DOHH2 (cell line): ENCODE results near the gene ODAD3.
"Not testable (repeated sequence)": the region's sequence is repeated elsewhere in the genome, so short reads cannot be mapped to it uniquely, and the experiment has no call there.

Experiments used
- H3F3A ChIP-seq: fragments of 200-600 bp; sonication (generic), shearing (Covaris generic); 2 replicates; pipeline ENCODE4 v1.6.0; 2016; ENCODE audit warnings: antibody characterized with exemption, mild to moderate bottlenecking; ENCODE audit not compliant: control insufficient read depth, insufficient read depth
- H3K27ac ChIP-seq: fragments of 200-600 bp; sonication (generic); 2 replicates; pipeline ENCODE4 v1.5.1; 2014; ENCODE audit warnings: low read depth, mild to moderate bottlenecking, low read length, moderate library complexity
- H3K27me3 ChIP-seq: fragments of 200-600 bp; sonication (generic); 2 replicates; pipeline ENCODE4 v1.6.1; 2014; ENCODE audit warnings: mild to moderate bottlenecking, low read length, mixed read lengths; ENCODE audit not compliant: control insufficient read depth
- H3K36me3 ChIP-seq: fragments of 200-600 bp; sonication (generic); 2 replicates; pipeline ENCODE4 v1.6.1; 2014; ENCODE audit warnings: mild to moderate bottlenecking, low read length, moderate library complexity, mixed read lengths; ENCODE audit not compliant: control insufficient read depth
- H3K4me1 ChIP-seq: fragments of 200-600 bp; sonication (generic); 2 replicates; pipeline ENCODE4 v1.6.1; 2014; ENCODE audit warnings: mild to moderate bottlenecking, low read length, mixed read lengths; ENCODE audit not compliant: control insufficient read depth
- H3K4me2 ChIP-seq: fragments of 200-600 bp; sonication (generic); 2 replicates; pipeline ENCODE4 v1.6.0; 2014; ENCODE audit warnings: mild to moderate bottlenecking, low read length, moderate library complexity
- H3K4me3 ChIP-seq: fragments of 200-600 bp; sonication (generic); 2 replicates; pipeline ENCODE4 v1.5.1; 2014; ENCODE audit warnings: mild to moderate bottlenecking, low read length, mixed read lengths
- H3K79me2 ChIP-seq: fragments of 200-600 bp; sonication (generic); 2 replicates; pipeline ENCODE4 v1.6.1; 2014; ENCODE audit warnings: mild to moderate bottlenecking, low read length, mixed read lengths; ENCODE audit not compliant: control insufficient read depth
- H3K9me2 ChIP-seq: fragments of 200-600 bp; sonication (generic); replicated peaks from 2 replicates; pipeline ENCODE4 v1.6.1; 2014; ENCODE audit warnings: mild to moderate bottlenecking, low read length, mixed read lengths; ENCODE audit not compliant: control insufficient read depth
- H3K9me3 ChIP-seq: fragments of 200-600 bp; sonication (generic); 2 replicates; pipeline ENCODE4 v1.6.1; 2014; ENCODE audit warnings: antibody characterized with exemption, low read length, mixed read lengths; ENCODE audit not compliant: control insufficient read depth, insufficient read depth
- H4K20me1 ChIP-seq: fragments of 200-600 bp; sonication (generic); 2 replicates; pipeline ENCODE4 v1.6.0; 2014; ENCODE audit warnings: low read depth, mild to moderate bottlenecking, antibody characterized with exemption, low read length, moderate library complexity; ENCODE audit not compliant: control insufficient read depth, insufficient read depth
- EZH2phosphoT487 ChIP-seq: fragments of 200-600 bp; sonication (generic); IDR thresholded peaks from 2 replicates; pipeline ENCODE4 v1.6.1; 2017; ENCODE audit warnings: borderline replicate concordance, mild to moderate bottlenecking, antibody characterized with exemption, low read length, moderate library complexity, mixed read lengths
- TF ChIP-seq, protein P1 (sequence below): fragments of 200-600 bp; sonication (generic); IDR thresholded peaks from one replicate; pipeline ENCODE4 v1.5.1; 2014; ENCODE audit warnings: antibody characterized with exemption, mild to moderate bottlenecking, low read depth, low read length; ENCODE audit not compliant: poor library complexity, severe bottlenecking

ODAD3 gene

DNA sequence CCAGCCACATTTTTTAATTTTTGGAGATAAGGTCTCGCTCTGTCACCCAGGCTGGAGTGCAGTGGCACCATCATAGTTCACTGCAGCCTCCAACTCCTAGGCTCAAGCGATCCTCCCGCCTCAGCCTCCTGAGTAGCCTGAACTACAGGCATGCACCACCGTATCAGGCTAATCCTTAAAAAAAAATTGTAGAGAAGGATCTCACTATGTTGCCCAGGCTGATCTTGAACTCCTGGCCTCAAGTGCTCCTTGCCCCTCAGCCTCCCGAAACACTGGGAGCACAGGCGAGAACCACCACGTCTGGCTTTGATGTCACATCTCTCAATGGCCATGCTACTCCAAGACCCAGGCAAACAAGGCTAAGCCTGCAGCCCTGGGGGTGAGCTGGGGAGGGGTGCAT is 21.7 kb upstream of the ODAD3 start:
- peaks cover 6% of the 10 kb centered on the region; the same call in 1 of the 2 replicates for H3F3A ChIP-seq
- H3K4me1 ChIP-seq, result peaks cover 8% of the 10 kb centered on the region
- H3K36me3 ChIP-seq, result no peaks in the 10 kb centered on the region
- no peak overlapping the region for H3K27ac ChIP-seq
- no peaks in the 10 kb centered on the region for H3K79me2 ChIP-seq
- H3K4me2 ChIP-seq, result no peak overlapping the region
- TF ChIP-seq, protein P1, sequence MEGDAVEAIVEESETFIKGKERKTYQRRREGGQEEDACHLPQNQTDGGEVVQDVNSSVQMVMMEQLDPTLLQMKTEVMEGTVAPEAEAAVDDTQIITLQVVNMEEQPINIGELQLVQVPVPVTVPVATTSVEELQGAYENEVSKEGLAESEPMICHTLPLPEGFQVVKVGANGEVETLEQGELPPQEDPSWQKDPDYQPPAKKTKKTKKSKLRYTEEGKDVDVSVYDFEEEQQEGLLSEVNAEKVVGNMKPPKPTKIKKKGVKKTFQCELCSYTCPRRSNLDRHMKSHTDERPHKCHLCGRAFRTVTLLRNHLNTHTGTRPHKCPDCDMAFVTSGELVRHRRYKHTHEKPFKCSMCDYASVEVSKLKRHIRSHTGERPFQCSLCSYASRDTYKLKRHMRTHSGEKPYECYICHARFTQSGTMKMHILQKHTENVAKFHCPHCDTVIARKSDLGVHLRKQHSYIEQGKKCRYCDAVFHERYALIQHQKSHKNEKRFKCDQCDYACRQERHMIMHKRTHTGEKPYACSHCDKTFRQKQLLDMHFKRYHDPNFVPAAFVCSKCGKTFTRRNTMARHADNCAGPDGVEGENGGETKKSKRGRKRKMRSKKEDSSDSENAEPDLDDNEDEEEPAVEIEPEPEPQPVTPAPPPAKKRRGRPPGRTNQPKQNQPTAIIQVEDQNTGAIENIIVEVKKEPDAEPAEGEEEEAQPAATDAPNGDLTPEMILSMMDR, result no peak
- TF ChIP-seq EZH2phosphoT487, result no peak
- H3K27me3 ChIP-seq, result no peaks in the 10 kb centered on the region
- H4K20me1 ChIP-seq, result no peaks in the 10 kb centered on the region
- no peaks in the 10 kb centered on the region for H3K9me3 ChIP-seq
- H3K4me3 ChIP-seq, result no peak overlapping the region
- no peaks in the 10 kb centered on the region for H3K9me2 ChIP-seq

DNA sequence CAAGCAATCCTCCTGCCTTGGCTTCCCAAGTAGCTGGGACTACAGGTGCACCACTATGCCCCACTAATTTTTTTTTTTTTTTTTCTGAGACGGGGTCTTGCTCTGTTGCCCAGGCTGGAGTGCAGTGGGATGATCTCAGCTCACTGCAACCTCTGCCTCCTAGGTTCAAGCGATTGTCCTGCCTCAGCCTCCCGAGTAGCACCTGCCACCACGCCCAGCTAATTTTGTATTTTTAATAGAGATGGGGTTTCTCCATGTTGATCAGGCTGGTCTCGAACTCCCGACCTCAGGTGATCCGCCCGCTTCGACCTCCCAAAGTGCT is 20.3 kb upstream of the ODAD3 start:
- not testable (repeated sequence) for H3K79me2 ChIP-seq, H3K4me3 ChIP-seq, H3K4me2 ChIP-seq, H3K9me3 ChIP-seq, H3K36me3 ChIP-seq, H3F3A ChIP-seq, H3K9me2 ChIP-seq, H3K4me1 ChIP-seq, H4K20me1 ChIP-seq, H3K27ac ChIP-seq, H3K27me3 ChIP-seq

DNA sequence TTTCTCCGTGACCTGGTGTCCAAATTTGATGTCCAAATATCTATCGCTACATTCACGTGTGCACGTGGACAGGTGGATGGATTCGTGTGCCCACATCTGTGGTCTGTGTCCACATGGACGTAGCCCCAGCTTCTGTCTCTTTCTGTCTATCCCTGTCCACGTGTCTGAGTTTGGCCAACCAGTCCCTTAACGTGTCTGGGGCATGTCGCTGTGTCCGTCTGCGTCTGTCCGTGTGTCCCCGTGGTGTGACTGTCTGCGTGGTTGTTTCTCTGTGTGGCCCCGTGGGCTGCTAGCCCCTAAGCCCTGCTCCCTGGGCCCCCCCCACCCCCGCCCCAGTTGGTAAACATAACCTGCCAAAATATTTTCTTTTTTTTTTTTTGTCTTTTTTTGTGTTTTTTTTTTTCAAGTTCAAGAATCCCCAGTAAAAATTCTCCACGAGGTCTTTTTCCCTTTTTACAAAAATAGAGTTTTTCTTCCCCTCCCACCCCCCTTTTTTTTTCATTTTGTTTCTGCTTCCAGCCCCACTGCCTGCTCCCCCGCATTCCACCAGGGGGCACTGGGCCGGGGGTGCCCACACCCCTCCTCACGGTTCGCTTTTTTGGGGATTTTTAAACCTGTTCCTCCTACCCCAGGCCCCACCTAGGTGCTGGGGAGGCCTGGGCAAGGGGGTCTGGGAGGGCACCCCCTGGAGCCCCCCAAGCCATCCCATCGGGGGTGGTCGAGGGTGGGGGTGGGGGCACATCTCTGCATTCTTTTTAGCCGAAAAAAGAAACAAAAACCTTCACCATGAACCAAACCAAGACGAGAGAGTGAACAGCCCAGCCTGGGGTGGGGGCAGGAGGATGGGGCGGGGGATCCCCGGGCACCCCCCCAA is 18.8 kb upstream of the ODAD3 start:
- peaks cover 6% of the 10 kb centered on the region for H3F3A ChIP-seq
- no peaks in the 10 kb centered on the region for H3K79me2 ChIP-seq
- no peaks in the 10 kb centered on the region for H3K9me3 ChIP-seq
- H4K20me1 ChIP-seq, result no peaks in the 10 kb centered on the region
- H3K27me3 ChIP-seq, result no peaks in the 10 kb centered on the region
- TF ChIP-seq EZH2phosphoT487, result no peak
- TF ChIP-seq, protein P1, result peak; percentile 79
- no peaks in the 10 kb centered on the region for H3K9me2 ChIP-seq
- H3K4me2 ChIP-seq, result no peak overlapping the region
- H3K36me3 ChIP-seq, result peaks cover 16% of the 10 kb centered on the region
- peaks cover 9% of the 10 kb centered on the region for H3K4me1 ChIP-seq
- no peak overlapping the region for H3K27ac ChIP-seq
- no peak overlapping the region for H3K4me3 ChIP-seq

DNA sequence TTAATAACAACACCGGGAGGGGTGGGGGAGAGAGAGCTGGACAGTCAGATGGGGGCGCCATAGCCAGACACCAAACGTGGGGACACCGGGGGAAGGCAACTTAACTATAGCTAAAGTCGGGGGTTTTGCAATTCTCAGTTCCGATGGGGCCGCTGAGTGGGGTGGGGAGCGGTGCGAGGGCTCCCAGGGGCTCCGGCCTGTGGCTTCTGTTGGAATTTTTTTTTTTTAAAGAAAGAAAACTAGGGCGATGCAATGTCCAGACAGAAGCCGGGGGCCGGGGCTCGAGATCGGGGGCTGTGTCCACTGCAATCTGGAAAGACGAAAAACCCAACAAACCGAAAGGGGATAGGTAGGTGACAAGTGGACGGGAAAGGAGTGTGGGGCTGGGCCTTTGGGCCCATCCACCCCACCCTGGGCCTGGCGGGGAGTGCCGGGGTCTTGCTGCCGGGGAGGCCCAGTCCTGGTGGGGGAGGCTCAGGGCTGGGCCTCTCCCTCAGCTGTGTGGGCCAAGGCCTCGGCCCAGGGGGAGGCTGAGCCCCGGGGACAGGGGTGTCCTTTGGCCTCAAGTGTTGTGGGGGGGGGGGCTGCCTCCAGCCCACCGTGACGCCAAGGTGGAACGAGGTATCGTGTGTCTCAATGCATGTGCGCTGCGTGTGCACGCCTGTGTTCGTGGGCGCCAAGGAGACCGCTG is 17.8 kb upstream of the ODAD3 start:
- Histone ChIP-seq H4K20me1 (no peaks in the 10 kb centered on the region), H3K27me3 (no peaks in the 10 kb centered on the region), H3K9me2 (no peaks in the 10 kb centered on the region), H3K4me2 (no peak overlapping the region), H3K9me3 (no peaks in the 10 kb centered on the region), H3K36me3 (peaks cover 25% of the 10 kb centered on the region), H3K4me1 (peaks cover 9% of the 10 kb centered on the region), H3F3A (peaks cover 6% of the 10 kb centered on the region), H3K27ac (no peak overlapping the region), H3K79me2 (no peaks in the 10 kb centered on the region), H3K4me3 (no peak overlapping the region)
- TF ChIP-seq, protein P1, result peak; percentile 42
- TF ChIP-seq EZH2phosphoT487, result no peak
